Gastroesophageal sphincter (tissue), 3 donors: ENCODE results near the gene SOX3.

Experiments used
- CTCF ChIP-seq, 4 experiments: fragments of 200-600 bp in 2 of 4; fragments of 450-650 bp in 2 of 4; sonication (generic) in 1 of 4; IDR thresholded peaks; one replicate each; pipeline ENCODE4 v1.5.1; 2017 to 2019; ENCODE audit warnings: antibody characterized with exemption in 4 of 4, mild to moderate bottlenecking in 2 of 4, moderate library complexity in 2 of 4
- POLR2A ChIP-seq, 2 donors: fragments of 450-650 bp; IDR thresholded peaks; one replicate each; pipeline ENCODE4 v1.6.1; 2017; ENCODE audit warnings: antibody characterized with exemption in 2 of 2, mild to moderate bottlenecking in 2 of 2, moderate library complexity in 1 of 2

- TF ChIP-seq POLR2A (IDR thresholded peaks at IDR 0.05): no peak
- TF ChIP-seq CTCF (IDR thresholded peaks at IDR 0.05): no peak
These were observed 1.6 kb downstream of the SOX3 start for GRCh38 chrX:140503238-140503601.
